Lung (tissue), 12 donors: ENCODE measurements around the gene WWC2. TPM values are rescaled to one million over a fixed set of nuclear protein-coding genes. Genes with fewer than 3 reads are reported as not detected.

ENCODE experiments used
- ATAC-seq: fragments of 200-7000 bp; cut with Tn5 transposase; one replicate; pipeline ENCODE4 v1.9.1; 2020; ENCODE audit warnings: moderate number of reproducible peaks; ENCODE audit not compliant: insufficient read depth, low FRiP score
- DNase-seq, 3 donors: peaks; one replicate each; pipeline ENCODE4 v3.0.0-alpha.2; 2013 to 2017
- H3K27ac ChIP-seq, 2 donors: one replicate each; pipeline ENCODE4 v1.5.1; 2013; ENCODE audit warnings: mild to moderate bottlenecking in 2 of 2, moderate library complexity in 2 of 2, control low read depth in 1 of 2, inconsistent platforms in 1 of 2, low read depth in 1 of 2, low read length in 1 of 2
- H3K27me3 ChIP-seq, 3 donors: one replicate each; pipeline ENCODE4 v1.5.1; 2013; ENCODE audit warnings: low read length in 2 of 3; ENCODE audit not compliant: control insufficient read depth in 3 of 3, insufficient read depth in 3 of 3
- H3K36me3 ChIP-seq, 4 donors: one replicate each; pipeline ENCODE4 v1.5.1; 2013; ENCODE audit warnings: low read length in 4 of 4, mild to moderate bottlenecking in 1 of 4, moderate library complexity in 1 of 4; ENCODE audit not compliant: control insufficient read depth in 4 of 4, insufficient read depth in 4 of 4
- H3K4me1 ChIP-seq, 5 donors: one replicate each; pipeline ENCODE4 v1.5.1; 2013; ENCODE audit warnings: low read length in 5 of 5, mild to moderate bottlenecking in 2 of 5, moderate library complexity in 1 of 5; ENCODE audit not compliant: control insufficient read depth in 5 of 5, insufficient read depth in 5 of 5
- H3K4me3 ChIP-seq: one replicate; pipeline ENCODE4 v1.5.1; 2013; ENCODE audit warnings: mild to moderate bottlenecking, control low read depth, moderate library complexity
- H3K9ac ChIP-seq, 2 donors: one replicate each; pipeline ENCODE4 v1.5.1; 2013; ENCODE audit warnings: low read length in 2 of 2, control low read depth in 1 of 2; ENCODE audit not compliant: insufficient read depth in 1 of 2
- H3K9me3 ChIP-seq, 4 donors: one replicate each; pipeline ENCODE4 v1.5.1; 2013; ENCODE audit warnings: low read length in 3 of 4, mild to moderate bottlenecking in 1 of 4, moderate library complexity in 1 of 4; ENCODE audit not compliant: control insufficient read depth in 4 of 4, insufficient read depth in 3 of 4
- WGBS, 2 donors: extraction: QIAGEN DNeasy Blood & Tissue Kit; methylation state at CpG; one replicate each; pipeline ENCODE4 v1.1.7; 2013; 5-methylcytosine and 5-hydroxymethylcytosine counted together
- polyA plus RNA-seq, 2 donors: library from polyadenylated mRNA; stranded (reverse); fragments of 200-250 nt; gene quantifications; one replicate each; pipeline ENCODE4 v1.2.1, GENCODE V29; 2013
- total RNA-seq, 2 donors: library from RNA; depleted of rRNA in 1 of 2; stranded (reverse); fragments of >200 nt in 1 of 2; gene quantifications; one replicate each; pipeline ENCODE4 v1.2.1, GENCODE V29; 2014 to 2021
- TF ChIP-seq, protein P1 (sequence below): IDR thresholded peaks from 2 replicates; pipeline ENCODE4 v1.5.1; 2012; ENCODE audit warnings: mild to moderate bottlenecking; ENCODE audit errors: control extremely low read depth, extremely low read depth
- donor health status: control.
- donor health status: control.
- donor health status: Bipolar disorder and iron deficiency.
- donor health status: healthy.
- donor health status: DM: yes; HTN: yes; CAD: no.

WWC2 gene
- total and polyA plus RNA-seq, 4 donors, result 15.6 to 124 (median 45.2) TPM

GRCh38 chr4:183183906-183184535 lies 85.0 kb downstream of the WWC2 start:
- ATAC-seq (no peak), DNase-seq (no peak)
- Histone ChIP-seq H3K4me3 (no peak overlapping the region), H3K36me3 (peaks cover 0 to 3% (median under 1%) of the 10 kb centered on the region in 4 donors), H3K27me3 (no peaks in the 10 kb centered on the region), H3K9ac (no peak overlapping the region), H3K9me3 (no peaks in the 10 kb centered on the region), H3K27ac (no peak overlapping the region), H3K4me1 (peaks cover 0 to 10% (median 3%) of the 10 kb centered on the region in 5 donors)
- 92 to 95% methylated on average over 4 of the region's 4 CpGs for WGBS, 2 donors
- TF ChIP-seq, protein P1, sequence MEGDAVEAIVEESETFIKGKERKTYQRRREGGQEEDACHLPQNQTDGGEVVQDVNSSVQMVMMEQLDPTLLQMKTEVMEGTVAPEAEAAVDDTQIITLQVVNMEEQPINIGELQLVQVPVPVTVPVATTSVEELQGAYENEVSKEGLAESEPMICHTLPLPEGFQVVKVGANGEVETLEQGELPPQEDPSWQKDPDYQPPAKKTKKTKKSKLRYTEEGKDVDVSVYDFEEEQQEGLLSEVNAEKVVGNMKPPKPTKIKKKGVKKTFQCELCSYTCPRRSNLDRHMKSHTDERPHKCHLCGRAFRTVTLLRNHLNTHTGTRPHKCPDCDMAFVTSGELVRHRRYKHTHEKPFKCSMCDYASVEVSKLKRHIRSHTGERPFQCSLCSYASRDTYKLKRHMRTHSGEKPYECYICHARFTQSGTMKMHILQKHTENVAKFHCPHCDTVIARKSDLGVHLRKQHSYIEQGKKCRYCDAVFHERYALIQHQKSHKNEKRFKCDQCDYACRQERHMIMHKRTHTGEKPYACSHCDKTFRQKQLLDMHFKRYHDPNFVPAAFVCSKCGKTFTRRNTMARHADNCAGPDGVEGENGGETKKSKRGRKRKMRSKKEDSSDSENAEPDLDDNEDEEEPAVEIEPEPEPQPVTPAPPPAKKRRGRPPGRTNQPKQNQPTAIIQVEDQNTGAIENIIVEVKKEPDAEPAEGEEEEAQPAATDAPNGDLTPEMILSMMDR, result no peak

DNA sequence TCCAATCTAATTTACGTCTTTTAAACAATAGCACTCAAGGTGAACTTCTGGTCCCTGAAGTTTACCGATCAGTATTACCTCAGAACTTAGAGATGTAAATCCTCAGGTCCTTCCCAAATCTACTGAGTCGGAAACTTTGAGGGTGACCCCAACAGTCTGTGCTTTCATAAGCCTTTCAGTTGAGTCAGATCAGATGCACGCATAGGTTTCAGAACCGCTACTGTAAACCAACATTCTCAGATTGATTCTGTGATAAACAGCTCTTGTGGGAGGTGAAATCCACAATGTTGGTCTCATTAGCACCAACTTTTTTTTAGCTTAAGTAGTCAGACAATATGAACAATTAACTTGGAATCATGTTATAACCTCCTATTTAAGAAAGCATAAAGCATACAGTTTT lies 86.0 kb downstream of the WWC2 start:
- Histone ChIP-seq H3K4me1 (peaks cover 3 to 12% (median 4%) of the 10 kb centered on the region in 5 donors), H3K36me3 (peaks cover 0 to 3% (median under 1%) of the 10 kb centered on the region in 4 donors), H3K9me3 (no peaks in the 10 kb centered on the region), H3K27ac (no peak overlapping the region), H3K4me3 (no peak overlapping the region), H3K27me3 (no peaks in the 10 kb centered on the region), H3K9ac (no peak overlapping the region)
- no peak for DNase-seq
- WGBS, 2 donors, result 67 to 83% methylated on average over 5 of the region's 5 CpGs
- TF ChIP-seq, protein P1, result no peak
- no peak for ATAC-seq

- TF ChIP-seq, protein P1, result no peak
- no peaks in the 10 kb centered on the region for H3K9me3 ChIP-seq
- ATAC-seq (no peak), DNase-seq (peak in 2 of 3 donors; percentile 46)
- peaks cover 0 to 3% (median under 1%) of the 10 kb centered on the region in 4 donors for H3K36me3 ChIP-seq
- no peak overlapping the region for H3K4me3 ChIP-seq
- peaks cover 3 to 13% (median 3%) of the 10 kb centered on the region in 5 donors for H3K4me1 ChIP-seq
- no peaks in the 10 kb centered on the region for H3K27me3 ChIP-seq
- WGBS, 2 donors, result 79 to 82% methylated on average over 2 of the region's 2 CpGs
- H3K9ac ChIP-seq, result no peak overlapping the region
- H3K27ac ChIP-seq, result no peak overlapping the region
Observed at GRCh38 chr4:183185559-183185958, 86.5 kb downstream of the WWC2 start.

DNA sequence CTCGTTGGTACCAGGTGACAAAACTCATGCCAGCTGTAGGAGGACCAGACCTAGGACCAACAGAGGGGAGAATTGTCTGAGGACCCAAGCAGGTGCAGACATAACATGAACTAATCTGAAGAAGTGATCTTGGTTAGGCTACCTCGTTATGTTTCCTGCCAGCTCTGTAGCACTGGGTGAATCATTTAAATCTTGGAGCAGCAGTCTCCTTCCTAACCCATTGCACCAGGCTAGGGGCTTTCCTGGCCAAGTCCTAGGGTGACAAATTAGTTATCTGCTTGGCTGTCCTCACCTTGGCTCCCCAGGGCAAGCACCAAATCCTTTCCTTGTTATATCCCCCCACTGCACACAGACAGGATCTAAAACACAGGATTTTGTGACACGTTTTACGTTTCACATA lies 87.8 kb downstream of the WWC2 start:
- DNase-seq, result no peak
- WGBS, 2 donors, result 86% methylated on average over 4 of the region's 4 CpGs
- ATAC-seq, result no peak
- TF ChIP-seq, protein P1, result no peak
- H3K36me3 ChIP-seq, result peaks cover 0 to 3% (median under 1%) of the 10 kb centered on the region in 4 donors
- H3K9me3 ChIP-seq, result no peaks in the 10 kb centered on the region
- H3K27ac ChIP-seq, result no peak overlapping the region
- no peak overlapping the region for H3K9ac ChIP-seq
- no peak overlapping the region for H3K4me3 ChIP-seq
- H3K4me1 ChIP-seq, result peaks cover 3 to 19% (median 3%) of the 10 kb centered on the region in 5 donors
- no peaks in the 10 kb centered on the region for H3K27me3 ChIP-seq
